Left kidney (tissue), 1 donor: ENCODE results near the gene INMT. TPM values are rescaled to one million over a fixed set of nuclear protein-coding genes. Genes with fewer than 3 reads are reported as not detected.

Source experiments
- polyA plus RNA-seq: library from polyadenylated mRNA; unstranded; fragments of 120-200 nt; gene quantifications from one replicate; pipeline ENCODE4 v1.2.1, GENCODE V29; 2013; ENCODE audit not compliant: insufficient read length

INMT gene
- polyA plus RNA-seq, 1 donor: 1.1 TPM

Other genes with a start within 250 kb of the INMT start
- 80.7 TPM for gene GGCT, start 247.3 kb upstream of the INMT start, polyA plus RNA-seq
- gene GARS1, start 157.3 kb upstream of the INMT start, polyA plus RNA-seq: 99.6 TPM
- gene CRHR2, start 69.7 kb upstream of the INMT start, polyA plus RNA-seq: 0.07 TPM
- 12.2 TPM for gene MINDY4, start 19.3 kb downstream of the INMT start, polyA plus RNA-seq
- gene AQP1, start 159.7 kb downstream of the INMT start, polyA plus RNA-seq: 184 TPM
- gene GHRHR, start 211.8 kb downstream of the INMT start, polyA plus RNA-seq: 0.33 TPM